Breast epithelium (tissue), 4 donors: Measurements from ENCODE around the gene GABRA5. TPM values are rescaled to one million over a fixed set of nuclear protein-coding genes. Genes with fewer than 3 reads are reported as not detected.

Source experiments
- DNase-seq, 2 donors: peaks; one replicate each; pipeline ENCODE4 v3.0.0-alpha.2; 2019; ENCODE audit warnings: low spot score in 2 of 2
- H3K27ac ChIP-seq, 2 donors: fragments of 200-600 bp; sonication (generic) in 1 of 2; one replicate each; pipeline ENCODE4 v1.5.1; 2016 to 2019; ENCODE audit warnings: mild to moderate bottlenecking in 1 of 2
- H3K27me3 ChIP-seq, 2 donors: fragments of 200-600 bp; sonication (generic) in 1 of 2; one replicate each; pipeline versions ENCODE4 v1.5.1 to v1.6.0; 2017 to 2019; ENCODE audit warnings: control low read depth in 1 of 2, mild to moderate bottlenecking in 1 of 2
- H3K36me3 ChIP-seq: fragments of 200-600 bp; one replicate; pipeline ENCODE4 v1.5.1; 2019
- H3K4me1 ChIP-seq, 2 donors: fragments of 200-600 bp; sonication (generic); one replicate each; pipeline ENCODE4 v1.5.1; 2016 to 2019; ENCODE audit warnings: control low read depth in 1 of 2
- H3K4me3 ChIP-seq, 3 donors: fragments of 200-600 bp; sonication (generic); 1 replicate in 2 of 3; 2 replicates in 1 of 3; pipeline ENCODE4 v1.5.1; 2016 to 2019; ENCODE audit warnings: mild to moderate bottlenecking in 3 of 3, moderate library complexity in 2 of 3
- H3K9me3 ChIP-seq, 2 donors: fragments of 200-600 bp; sonication (generic) in 1 of 2; one replicate each; pipeline ENCODE4 v1.5.1; 2016 to 2019; ENCODE audit warnings: control low read depth in 1 of 2
- CTCF ChIP-seq, 3 donors: fragments of 450-650 bp; IDR thresholded peaks; one replicate each; pipeline ENCODE4 v1.5.1; 2016 to 2017; ENCODE audit warnings: antibody characterized with exemption in 3 of 3, mild to moderate bottlenecking in 3 of 3, moderate library complexity in 3 of 3
- POLR2A ChIP-seq: fragments of 450-650 bp; IDR thresholded peaks from one replicate; pipeline ENCODE4 v1.6.1; 2016; ENCODE audit warnings: antibody characterized with exemption, mild to moderate bottlenecking, moderate library complexity
- POLR2AphosphoS5 ChIP-seq, 3 donors: sonication (generic); formaldehyde crosslinking; IDR thresholded peaks; one replicate each; pipeline ENCODE4 v1.6.1; 2017; ENCODE audit warnings: antibody characterized with exemption in 3 of 3
- intact Hi-C: fragments of 100-400 bp; cut with DNase I; formaldehyde crosslinking; loops from one replicate; pipeline ENCODE4 v1.15.1; 2023; ENCODE audit warnings: low total_unique reads
- total RNA-seq, 3 donors: library from RNA; depleted of rRNA; stranded (reverse); fragments of >200 nt; gene quantifications; one replicate each; pipeline ENCODE4 v1.1.0, GENCODE V29; 2016

GABRA5 gene
- total RNA-seq, 3 donors from 2014 or later = not detected

GRCh38 chr15:26852980-26853379, 13.9 kb upstream of the GABRA5 start:
- H3K27me3 ChIP-seq = peaks cover 0 to 5% of the 10 kb centered on the region in 2 donors
- no peaks in the 10 kb centered on the region for H3K9me3 ChIP-seq
- H3K36me3 ChIP-seq = no peaks in the 10 kb centered on the region
- H3K4me1 ChIP-seq = no peaks in the 10 kb centered on the region
- no peak for DNase-seq
- intact Hi-C loops = no loop called here
- H3K27ac ChIP-seq = no peak overlapping the region
- no peak overlapping the region for H3K4me3 ChIP-seq
- TF ChIP-seq POLR2AphosphoS5 (IDR thresholded peaks at IDR 0.05) = no peak
- no peak for TF ChIP-seq POLR2A
- no peak for TF ChIP-seq CTCF (IDR thresholded peaks at IDR 0.05)

- Histone ChIP-seq H3K4me3 (no peak overlapping the region), H3K36me3 (no peaks in the 10 kb centered on the region), H3K27ac (no peak overlapping the region), H3K4me1 (no peaks in the 10 kb centered on the region), H3K27me3 (peaks cover 0 to 9% of the 10 kb centered on the region in 2 donors), H3K9me3 (no peaks in the 10 kb centered on the region)
- TF ChIP-seq POLR2A (no peak), POLR2AphosphoS5 (IDR thresholded peaks at IDR 0.05) (no peak), CTCF (IDR thresholded peaks at IDR 0.05) (no peak)
- no peak for DNase-seq
- intact Hi-C loops = no loop called here
Measured at GRCh38 chr15:26854435-26854834, 12.4 kb upstream of the GABRA5 start.

GRCh38 chr15:26864664-26865191, 2.1 kb upstream of the GABRA5 start:
- no peak overlapping the region for H3K27ac ChIP-seq
- intact Hi-C loops = no loop called here
- H3K36me3 ChIP-seq = no peaks in the 10 kb centered on the region
- H3K9me3 ChIP-seq = no peaks in the 10 kb centered on the region
- no peaks in the 10 kb centered on the region for H3K4me1 ChIP-seq
- TF ChIP-seq POLR2AphosphoS5 (IDR thresholded peaks at IDR 0.05) (no peak), CTCF (IDR thresholded peaks at IDR 0.05) (peak in 1 of 3 donors; percentile 35)
- no peak overlapping the region for H3K4me3 ChIP-seq
- H3K27me3 ChIP-seq = peaks cover 0 to 35% of the 10 kb centered on the region in 2 donors
- no peak for DNase-seq

GRCh38 chr15:26867200-26868007, 542 bp downstream of the GABRA5 start:
- intact Hi-C loops = no loop called here
- H3K36me3 ChIP-seq = no peaks in the 10 kb centered on the region
- peak overlapping the region in 2 of 3 donors; percentile 11 to 37 for H3K4me3 ChIP-seq
- TF ChIP-seq POLR2AphosphoS5 (IDR thresholded peaks at IDR 0.05) (no peak), POLR2A (no peak), CTCF (IDR thresholded peaks at IDR 0.05) (no peak)
- no peak overlapping the region for H3K27ac ChIP-seq
- H3K9me3 ChIP-seq = no peaks in the 10 kb centered on the region
- no peak for DNase-seq
- H3K27me3 ChIP-seq = peaks cover 0 to 52% of the 10 kb centered on the region in 2 donors
- no peaks in the 10 kb centered on the region for H3K4me1 ChIP-seq

- DNase-seq = no peak
- intact Hi-C loops = no loop called here
- Histone ChIP-seq H3K36me3 (no peaks in the 10 kb centered on the region), H3K4me1 (no peaks in the 10 kb centered on the region), H3K4me3 (no peak overlapping the region), H3K27me3 (peaks cover 0 to 55% of the 10 kb centered on the region in 2 donors), H3K27ac (no peak overlapping the region), H3K9me3 (no peaks in the 10 kb centered on the region)
- no peak for TF ChIP-seq CTCF (IDR thresholded peaks at IDR 0.05)
- no peak for TF ChIP-seq POLR2A
- TF ChIP-seq POLR2AphosphoS5 (IDR thresholded peaks at IDR 0.05) = no peak
Measured at GRCh38 chr15:26868029-26868685, 1.3 kb downstream of the GABRA5 start.
